H1 (cell line): Measurements from ENCODE around the gene ALG2. TPM values are rescaled to one million over a fixed set of nuclear protein-coding genes. Genes with fewer than 3 reads are reported as not detected.

Experiments used
- BCL11A ChIP-seq, 2 experiments: IDR thresholded peaks; one replicate each; pipeline ENCODE4 v1.6.1; 2011; ENCODE audit warnings: low read depth in 2 of 2, low read length in 2 of 2, mild to moderate bottlenecking in 2 of 2
- CREB1 ChIP-seq: IDR thresholded peaks from 2 replicates; pipeline ENCODE4 v1.6.1; 2012; ENCODE audit warnings: inconsistent platforms
- HDAC2 ChIP-seq, 2 experiments: fragments of 300-600 bp in 1 of 2; sonication (generic) in 1 of 2; IDR thresholded peaks; 2 replicates each; pipeline ENCODE4 v1.6.1; 2011 to 2012; ENCODE audit warnings: low read depth in 2 of 2, low read length in 2 of 2, mild to moderate bottlenecking in 2 of 2, moderate library complexity in 2 of 2, borderline replicate concordance in 1 of 2, inconsistent platforms in 1 of 2
- KDM4A ChIP-seq: IDR thresholded peaks from one replicate; pipeline ENCODE4 v1.7.1; 2012; ENCODE audit warnings: low read depth, mild to moderate bottlenecking, moderate library complexity, low read length, inconsistent platforms; ENCODE audit not compliant: severe bottlenecking
- RXRA ChIP-seq: IDR thresholded peaks from 2 replicates; pipeline ENCODE4 v1.6.1; 2011; ENCODE audit warnings: low read depth, mild to moderate bottlenecking, low read length, moderate library complexity; ENCODE audit not compliant: insufficient read depth
- TEAD4 ChIP-seq: IDR thresholded peaks from 2 replicates; pipeline ENCODE4 v1.6.1; 2012; ENCODE audit warnings: low read depth, low read length, inconsistent platforms, mixed read lengths
- USF2 ChIP-seq: IDR thresholded peaks from 2 replicates; pipeline ENCODE4 v1.6.1; 2011; ENCODE audit warnings: low read length, improper control_type of control experiment
- YY1 ChIP-seq: IDR thresholded peaks from 2 replicates; pipeline ENCODE4 v1.6.1; 2011; ENCODE audit warnings: low read depth, mild to moderate bottlenecking, low read length
- polyA plus RNA-seq, 7 experiments: library from polyadenylated mRNA; depleted of rRNA in 3 of 7; stranded (reverse) in 5 of 7; unstranded in 2 of 7; fragments of >200 nt in 5 of 7; fragments of 200-250 nt in 2 of 7; gene quantifications; 1 replicate in 5 of 7; 2 replicates in 1 of 7; 4 replicates in 1 of 7; pipeline versions ENCODE4 v1.2.1 to v1.2.3, GENCODE V29; 2011 to 2013; ENCODE audit warnings: missing spikeins in 2 of 7, mixed read lengths in 2 of 7
- total RNA-seq: library from RNA; stranded (reverse); fragmentation: NEBNext Ultra II Directional; extraction: Animal tissue kit (Norgen Biotek cat#: 25700); gene quantifications from 2 replicates; pipeline ENCODE4 v1.2.1, GENCODE V29; 2021

ALG2 gene
- total and polyA plus RNA-seq, 2 of the 8 experiments (the other 6 are each of a cell fraction or from before 2014, with no cell fraction given) = 27.1 to 30.7 TPM

DNA sequence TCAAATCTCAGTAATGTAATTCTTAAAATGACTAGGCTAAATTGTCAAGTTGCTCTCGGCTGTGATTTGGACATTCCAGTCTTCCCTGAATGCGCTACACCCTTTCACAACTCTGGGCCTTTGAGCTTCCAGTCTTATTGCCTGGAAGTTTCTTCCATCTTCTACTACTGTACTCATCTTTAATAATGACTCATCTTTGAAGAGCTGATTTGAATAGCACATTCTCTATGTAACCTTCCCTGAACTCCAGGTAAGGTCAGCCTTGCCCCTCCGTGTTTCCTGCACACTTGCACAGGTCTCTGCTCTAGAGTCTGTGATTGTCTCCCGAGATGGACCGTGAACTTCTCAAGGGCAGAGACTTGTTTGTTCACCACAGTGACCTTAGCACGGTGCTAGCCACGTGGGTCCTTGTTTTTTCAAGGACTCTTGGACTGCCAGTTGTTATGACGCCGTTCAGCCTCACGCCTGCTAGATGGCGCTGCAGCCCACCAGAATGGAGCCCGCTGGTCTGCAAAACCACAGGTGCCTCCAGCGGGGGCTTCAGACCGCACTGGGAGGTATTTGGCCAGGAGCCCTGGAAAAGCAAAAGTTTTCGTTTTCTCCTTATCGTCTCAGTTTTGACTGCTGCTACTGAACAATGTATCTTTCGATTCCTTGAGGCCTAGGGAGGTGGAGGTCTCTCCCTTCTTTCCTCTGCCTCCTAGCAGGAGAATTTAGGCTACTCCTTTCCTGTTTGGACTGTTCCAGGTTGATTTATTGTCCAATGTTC lies 44.7 kb upstream of the ALG2 start (continued):
- TF ChIP-seq BCL11A (IDR thresholded peaks at IDR 0.05; ENCODE audit: low read depth in 2 of 2, low read length in 2 of 2) (no peak), USF2 (0 out of 2 replicates have a peak, but pooled peaks have one; percentile 52), HDAC2 (IDR thresholded peaks at IDR 0.05; ENCODE audit: borderline replicate concordance in 1 of 2, low read depth in 2 of 2, low read length in 2 of 2) (0 out of 4 replicates have a peak, but pooled peaks of 1 of the 2 experiments have one; percentile 50), CREB1 (peak; percentile 82), TEAD4 (peak; percentile 30; the same call in 1 of the 2 replicates), KDM4A (no peak), YY1 (peak; percentile 46; the same call in 1 of the 2 replicates), RXRA (0 out of 2 replicates have a peak, but pooled peaks have one; percentile 62)
